ENCODE measurements around the gene MCM3.

Gene MCM3

DNA sequence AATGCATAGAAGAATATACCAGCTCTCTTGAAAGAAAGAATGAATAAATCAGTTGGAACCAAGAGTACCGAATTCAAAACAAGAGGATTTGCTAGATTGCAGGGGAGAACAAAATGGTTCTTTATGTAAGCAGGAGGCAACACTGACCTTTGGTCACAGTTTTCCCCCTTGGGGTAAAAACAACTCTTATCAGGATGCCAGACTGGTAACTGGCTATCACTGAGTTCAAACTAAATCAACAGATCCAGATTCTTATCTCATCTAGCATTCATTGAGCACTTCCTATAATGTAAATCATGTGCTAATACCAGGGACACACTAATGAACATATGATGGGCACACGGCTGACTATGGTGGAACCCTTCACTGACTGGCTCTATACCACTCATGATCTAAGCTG, 35.5 kb downstream of the MCM3 start:
- CTCF ChIA-PET, result interaction anchor here (1.3 to 2.0 kb wide), 3 partner anchors 10 to 85 kb away, joined by 3 to 8 read pairs (median 4); no protein-coding TSS in a partner anchor
- POLR2A ChIA-PET, result no interaction called here
- TF ChIP-seq, protein P1, sequence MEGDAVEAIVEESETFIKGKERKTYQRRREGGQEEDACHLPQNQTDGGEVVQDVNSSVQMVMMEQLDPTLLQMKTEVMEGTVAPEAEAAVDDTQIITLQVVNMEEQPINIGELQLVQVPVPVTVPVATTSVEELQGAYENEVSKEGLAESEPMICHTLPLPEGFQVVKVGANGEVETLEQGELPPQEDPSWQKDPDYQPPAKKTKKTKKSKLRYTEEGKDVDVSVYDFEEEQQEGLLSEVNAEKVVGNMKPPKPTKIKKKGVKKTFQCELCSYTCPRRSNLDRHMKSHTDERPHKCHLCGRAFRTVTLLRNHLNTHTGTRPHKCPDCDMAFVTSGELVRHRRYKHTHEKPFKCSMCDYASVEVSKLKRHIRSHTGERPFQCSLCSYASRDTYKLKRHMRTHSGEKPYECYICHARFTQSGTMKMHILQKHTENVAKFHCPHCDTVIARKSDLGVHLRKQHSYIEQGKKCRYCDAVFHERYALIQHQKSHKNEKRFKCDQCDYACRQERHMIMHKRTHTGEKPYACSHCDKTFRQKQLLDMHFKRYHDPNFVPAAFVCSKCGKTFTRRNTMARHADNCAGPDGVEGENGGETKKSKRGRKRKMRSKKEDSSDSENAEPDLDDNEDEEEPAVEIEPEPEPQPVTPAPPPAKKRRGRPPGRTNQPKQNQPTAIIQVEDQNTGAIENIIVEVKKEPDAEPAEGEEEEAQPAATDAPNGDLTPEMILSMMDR (IDR thresholded peaks at IDR 0.05; ENCODE audit: insufficient read depth, low read length, missing control alignments), result no peak
- no peak overlapping the region for H3K4me3 ChIP-seq (ENCODE audit: low read depth, low read length)
- no peak for DNase-seq (ENCODE audit: low read depth, low spot score)

DNA sequence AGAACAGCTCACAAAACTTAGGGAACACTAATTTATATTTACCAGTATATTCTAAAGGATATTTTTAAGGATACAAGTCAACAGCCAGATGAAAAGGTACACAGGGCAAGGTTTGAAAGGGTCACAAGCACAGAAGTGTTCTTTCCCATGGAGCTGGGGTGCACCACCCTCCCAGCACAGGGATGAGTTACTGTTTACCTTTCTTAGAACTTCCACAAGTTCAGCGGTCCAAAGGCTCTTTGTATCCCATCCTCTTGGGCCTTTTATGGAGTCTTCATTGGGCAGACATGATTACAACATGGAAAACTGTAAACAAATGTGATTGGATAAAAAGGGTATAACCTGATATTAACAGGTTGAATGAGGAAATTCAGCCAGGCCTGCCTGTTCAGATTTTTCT, 39.1 kb downstream of the MCM3 start:
- no peak overlapping the region for H3K4me3 ChIP-seq (ENCODE audit: low read depth, low read length)
- no peak for DNase-seq (ENCODE audit: low read depth, low spot score)
- ChIA-PET CTCF (interaction anchor here (0.8 kb wide), 1 partner anchor 18 kb away, joined by 4 read pairs; no protein-coding TSS in a partner anchor), POLR2A (no interaction called here)
- TF ChIP-seq, protein P1 (IDR thresholded peaks at IDR 0.05; ENCODE audit: insufficient read depth, low read length, missing control alignments), result no peak

DNA sequence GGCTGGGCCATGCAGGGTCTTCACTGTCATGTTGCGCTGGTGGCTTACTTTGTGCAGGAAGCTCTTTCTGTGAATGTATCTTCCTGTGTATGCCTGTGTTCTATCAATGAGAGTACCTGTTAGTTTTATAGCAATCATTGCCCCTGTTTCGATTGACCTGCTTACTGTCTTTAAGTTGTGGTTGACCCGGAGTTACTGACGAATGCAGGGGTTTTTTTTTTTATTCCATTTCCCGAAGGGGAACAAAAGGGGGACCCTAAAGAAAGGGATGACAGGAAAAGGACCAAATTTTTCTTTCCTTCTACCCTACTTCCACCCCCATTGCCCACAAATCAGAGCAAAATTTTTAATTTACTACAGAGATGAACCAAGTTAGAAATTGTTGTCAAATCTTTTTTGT, 40.1 kb downstream of the MCM3 start, which contains the start of gene IL17F:
TSS of gene IL17F (minus strand) at position 101 of the 400 bp plus-strand sequence. CDS start at position 30, 71 bp downstream.
- no peak for DNase-seq (ENCODE audit: low read depth, low spot score)
- no peak within 1 kb of the TSS for H3K4me3 ChIP-seq (ENCODE audit: low read depth, low read length)
- ChIA-PET CTCF (no interaction called here), POLR2A (no interaction called here)
- TF ChIP-seq, protein P1 (IDR thresholded peaks at IDR 0.05; ENCODE audit: insufficient read depth, low read length, missing control alignments), result no peak

DNA sequence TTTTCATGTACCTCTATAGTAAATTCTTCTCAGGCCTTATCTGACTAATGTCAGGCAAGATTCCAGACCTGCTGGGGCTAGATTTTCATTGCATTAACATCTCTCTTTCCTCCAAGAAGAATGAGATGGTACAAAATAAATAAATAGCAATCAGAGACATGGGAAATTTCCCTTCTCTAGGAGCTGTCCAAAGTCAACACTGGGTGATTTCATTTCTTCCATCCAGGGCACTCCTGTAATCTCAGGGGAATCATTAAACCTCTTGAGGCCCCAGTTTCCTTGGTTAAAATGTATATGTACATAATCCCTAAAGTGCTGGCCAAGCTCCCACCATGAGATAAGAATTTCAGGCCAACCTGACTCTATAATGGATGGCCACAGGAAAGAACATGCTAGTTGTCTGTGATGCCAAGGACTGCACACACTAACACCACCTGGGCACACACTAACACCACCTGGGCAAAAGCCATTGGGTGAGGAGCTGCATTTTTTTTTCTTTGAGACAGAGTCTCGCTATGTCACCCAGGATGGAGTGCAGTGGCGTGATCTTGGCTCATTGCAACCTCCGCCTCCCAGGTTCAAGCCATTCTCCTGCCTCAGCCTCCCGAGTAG, 41.2 kb downstream of the MCM3 start:
- ChIA-PET CTCF (interaction anchor here (1.2 to 2.4 kb wide), 3 partner anchors 9 to 20 kb away, joined by 3 to 12 read pairs (median 7); no protein-coding TSS in a partner anchor), POLR2A (no interaction called here)
- TF ChIP-seq, protein P1 (IDR thresholded peaks at IDR 0.05; ENCODE audit: insufficient read depth, low read length, missing control alignments), result no peak
- no peak for DNase-seq (ENCODE audit: low read depth, low spot score)
- no peak overlapping the region for H3K4me3 ChIP-seq (ENCODE audit: low read depth, low read length)

DNA sequence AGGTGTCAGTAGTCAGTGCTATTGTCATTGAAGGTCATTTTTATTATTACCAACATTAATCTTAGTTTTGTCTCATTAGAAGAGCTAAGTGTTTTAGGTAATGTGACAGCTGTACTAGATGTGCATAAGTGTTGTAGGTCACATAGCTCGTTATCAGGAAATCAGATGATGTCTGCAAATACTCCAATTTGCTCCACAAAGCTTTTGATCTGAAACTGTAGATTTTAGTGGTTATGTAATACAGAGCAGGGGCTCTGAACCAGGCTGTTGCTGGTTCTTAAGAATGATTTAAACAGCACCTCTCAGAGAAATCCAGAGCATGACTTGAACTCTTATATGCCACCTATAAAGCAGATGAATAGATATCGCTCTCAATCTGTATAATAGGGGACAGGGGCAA, 42.7 kb downstream of the MCM3 start:
- DNase-seq (ENCODE audit: low read depth, low spot score), result no peak
- TF ChIP-seq, protein P1 (IDR thresholded peaks at IDR 0.05; ENCODE audit: insufficient read depth, low read length, missing control alignments), result no peak
- ChIA-PET CTCF (interaction anchor here (1.0 to 2.4 kb wide), 2 partner anchors 21 to 22 kb away, joined by 3 to 12 read pairs; no protein-coding TSS in a partner anchor), POLR2A (no interaction called here)
- no peak overlapping the region for H3K4me3 ChIP-seq (ENCODE audit: low read depth, low read length)

DNA sequence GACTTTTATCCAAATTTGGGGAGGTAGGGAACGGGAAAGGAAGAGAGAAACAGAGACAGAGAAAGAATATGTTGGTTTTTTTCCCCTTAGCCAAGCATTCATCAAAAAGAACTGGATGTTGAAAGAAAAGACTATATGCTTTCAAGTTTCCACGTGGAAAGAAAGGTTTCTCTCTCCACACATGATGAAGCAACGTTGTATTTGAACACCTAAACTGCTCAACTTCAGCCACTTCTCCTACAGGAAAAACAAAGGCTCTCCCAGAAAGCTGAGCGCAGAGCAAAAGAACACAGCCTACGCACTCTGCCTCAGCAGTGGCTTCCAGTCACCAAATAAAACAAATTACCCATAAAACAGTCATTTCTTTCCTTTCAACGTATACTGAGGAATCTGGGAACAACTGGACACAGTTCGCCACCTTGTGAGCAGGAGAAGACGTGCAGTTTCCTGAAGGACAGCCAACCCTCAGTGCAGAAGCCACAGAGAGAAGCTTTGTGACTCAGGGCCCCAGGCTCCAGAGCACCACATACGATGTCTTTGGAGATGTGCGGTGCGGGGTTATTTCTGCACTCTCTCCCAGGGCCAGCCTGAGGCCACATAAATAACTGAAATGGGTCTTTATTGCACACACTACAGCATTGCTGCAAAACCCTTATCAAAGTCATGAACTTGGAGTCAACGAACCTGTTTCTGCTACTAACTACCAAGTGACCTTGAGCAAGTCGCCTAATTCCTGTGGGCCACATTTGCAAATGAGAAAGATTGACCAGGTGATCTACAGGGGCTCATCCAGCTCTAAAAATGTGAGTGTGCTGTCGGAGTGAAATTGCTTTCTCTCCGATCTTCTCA, 50.3 kb downstream of the MCM3 start:
- TF ChIP-seq, protein P1 (IDR thresholded peaks at IDR 0.05; ENCODE audit: insufficient read depth, low read length, missing control alignments), result peak; percentile 49
- CTCF ChIA-PET, result interaction anchor here (1.1 to 1.7 kb wide), 5 partner anchors 9 to 78 kb away, joined by 3 to 8 read pairs (median 3); no protein-coding TSS in a partner anchor
- DNase-seq (ENCODE audit: low read depth, low spot score), result peak; percentile 7
- POLR2A ChIA-PET, result no interaction called here
- no peak overlapping the region for H3K4me3 ChIP-seq (ENCODE audit: low read depth, low read length)
